GM21737 (cell line): Measurements from ENCODE around the gene ABI1.

Experiments used
- ATAC-seq: cut with Tn5 transposase; IDR thresholded peaks from one replicate; pipeline ENCODE4 v1.9.1; 2021; ENCODE audit warnings: mild to moderate bottlenecking, moderate library complexity; ENCODE audit not compliant: unreplicated experiment

Gene ABI1

DNA sequence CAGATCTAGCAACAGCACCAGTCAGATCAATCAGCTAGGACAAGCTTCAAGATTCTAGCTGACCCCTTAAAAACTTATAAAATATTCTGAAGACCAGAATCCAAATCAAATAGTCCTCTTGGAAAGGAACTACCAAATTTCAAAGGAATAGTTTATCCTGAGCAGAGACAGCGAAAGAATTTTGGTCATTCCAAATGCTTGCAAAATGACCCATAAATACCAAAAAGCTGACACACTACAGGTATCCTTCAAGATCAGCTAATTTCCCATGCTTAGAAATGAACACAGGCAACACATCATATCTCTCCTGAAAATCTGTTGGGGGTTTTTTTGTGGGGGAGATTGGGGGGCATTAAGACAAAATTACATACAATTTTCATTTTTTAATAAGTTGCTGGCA is 84.5 kb downstream of the ABI1 start:
- ATAC-seq = no peak

DNA sequence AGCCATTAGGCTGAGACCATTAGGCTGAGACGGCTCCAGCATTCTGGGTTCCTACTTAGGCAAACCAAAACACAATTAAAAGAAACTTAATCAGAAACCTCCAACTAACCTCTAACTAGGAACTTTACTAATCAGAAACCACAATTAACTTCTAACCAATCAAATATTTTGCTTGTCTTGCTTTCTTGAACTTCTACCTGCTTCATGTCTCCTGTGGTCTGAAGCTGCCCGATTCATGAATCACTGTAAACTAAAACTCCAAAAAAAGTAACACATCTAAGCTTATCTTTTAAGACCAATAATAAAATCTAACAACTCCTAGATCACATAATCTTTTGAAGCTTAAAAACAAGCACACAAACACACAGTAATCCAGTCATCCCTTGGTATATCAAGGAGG is 87.1 kb downstream of the ABI1 start:
- no peak for ATAC-seq

DNA sequence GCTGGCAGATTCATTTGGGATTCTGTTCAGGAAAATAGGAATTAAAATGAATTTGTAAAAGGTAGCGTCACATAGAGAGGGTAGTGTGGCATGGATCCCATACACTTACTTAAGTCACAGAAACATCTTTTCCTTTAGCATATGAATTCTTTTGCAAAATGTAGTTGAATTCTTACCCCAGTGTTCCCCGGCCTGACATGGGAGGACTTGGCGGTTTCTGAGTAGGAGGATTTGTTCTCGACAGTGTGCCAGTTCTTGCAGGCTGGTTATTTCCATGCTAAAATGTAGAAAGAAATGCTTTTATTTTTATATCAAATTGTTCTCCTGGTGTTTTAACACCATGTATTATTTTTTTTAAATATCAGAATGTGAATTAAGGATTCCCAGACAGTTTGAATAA is 90.7 kb downstream of the ABI1 start:
- no peak for ATAC-seq

DNA sequence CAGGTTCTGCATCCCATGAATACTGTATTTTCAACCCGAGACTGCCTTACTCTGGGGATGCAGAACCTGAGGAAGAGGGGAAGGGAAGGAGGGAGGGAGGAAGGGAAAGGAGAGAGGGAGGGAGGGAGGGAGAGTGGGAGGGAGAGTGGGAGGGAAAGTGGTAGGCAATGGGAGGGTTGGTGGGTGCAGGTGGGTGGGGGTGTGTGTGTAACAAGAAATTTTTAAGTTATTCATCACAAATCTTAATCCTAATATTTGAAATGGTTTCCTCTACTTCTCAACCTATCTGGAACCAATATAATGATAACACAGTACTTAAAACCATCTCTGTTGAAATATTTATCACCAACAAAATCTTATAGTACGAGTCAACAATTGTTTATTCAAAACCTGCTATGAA is 95.2 kb downstream of the ABI1 start:
- ATAC-seq = no peak

DNA sequence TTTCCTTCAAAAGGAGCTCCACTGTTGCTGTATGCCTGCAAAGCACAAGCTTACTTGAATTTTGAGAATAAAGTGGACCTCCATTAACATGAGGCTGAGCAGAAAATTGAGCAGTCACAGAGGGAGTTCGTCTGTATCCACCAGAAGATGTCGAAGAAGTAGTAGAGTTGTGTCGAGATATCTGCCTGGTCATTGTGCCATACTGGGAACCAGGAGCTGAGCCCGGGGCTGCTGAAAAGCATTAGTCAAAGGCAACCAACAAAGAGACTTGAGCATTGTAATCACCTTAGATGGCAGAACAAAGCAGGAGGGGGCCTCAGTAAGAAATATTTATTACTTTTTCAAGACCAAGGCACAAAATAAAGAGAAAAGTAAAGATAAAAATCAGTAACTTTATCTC is 101.8 kb downstream of the ABI1 start:
- ATAC-seq = no peak

DNA sequence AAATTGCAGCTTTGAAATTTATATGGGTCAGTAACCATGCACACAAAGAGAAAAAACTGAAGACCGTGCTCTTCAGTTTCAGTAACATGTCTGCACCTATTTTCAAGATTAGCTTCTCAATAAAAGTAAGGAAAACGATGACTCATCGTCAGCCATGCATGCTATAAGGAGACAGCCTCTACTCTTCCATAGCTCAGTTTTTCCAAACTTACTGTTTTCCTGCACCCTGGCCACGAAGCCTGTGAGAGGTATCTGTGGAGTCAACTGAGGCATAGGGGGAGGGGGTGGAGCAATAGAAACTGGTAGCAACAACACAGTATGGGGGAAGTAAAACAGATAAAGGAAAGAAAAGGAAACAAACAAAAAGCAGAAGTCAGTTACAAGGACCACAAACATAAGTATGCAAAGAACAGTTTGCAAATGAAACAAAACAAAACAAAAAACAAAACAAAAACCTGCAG is 105.3 kb downstream of the ABI1 start:
- ATAC-seq = peak; percentile 86

DNA sequence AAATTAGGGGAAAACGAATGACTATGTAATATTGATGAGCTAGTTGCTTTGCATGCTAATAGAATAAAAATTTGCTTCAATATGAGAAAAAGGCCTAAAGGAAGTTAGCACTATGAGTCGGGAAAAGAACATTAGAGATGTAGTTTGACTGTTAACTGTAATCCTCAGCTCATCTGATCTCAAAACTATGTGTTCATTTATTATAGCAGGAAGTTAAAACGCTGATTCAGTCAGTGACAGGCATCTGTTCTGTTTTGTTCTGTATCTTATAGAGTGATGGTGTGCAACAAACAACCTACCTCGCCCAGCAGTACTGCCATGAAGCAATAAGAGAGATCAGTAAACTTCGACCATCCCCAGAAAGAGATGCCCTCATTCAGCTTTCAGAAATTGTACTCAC is 114.7 kb downstream of the ABI1 start:
- no peak for ATAC-seq

DNA sequence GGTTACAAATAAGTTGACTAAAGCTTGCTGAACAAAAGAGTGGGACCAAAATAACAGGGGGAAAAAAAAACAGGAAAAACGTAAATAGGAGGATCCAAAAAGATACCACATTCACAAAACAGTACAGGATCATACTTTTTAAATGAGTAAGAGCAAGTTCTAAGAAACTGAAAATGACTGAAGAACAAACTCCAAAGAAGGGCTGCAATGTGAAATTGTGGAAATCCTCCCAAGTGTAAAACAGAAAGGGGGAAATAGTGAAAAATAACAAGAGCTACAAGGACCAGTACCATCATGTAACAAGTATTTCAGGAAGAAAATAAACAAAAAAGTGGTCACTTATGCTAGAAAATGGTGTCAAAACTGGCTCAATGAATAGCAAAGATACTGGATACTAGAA is 116.9 kb downstream of the ABI1 start:
- ATAC-seq = no peak

DNA sequence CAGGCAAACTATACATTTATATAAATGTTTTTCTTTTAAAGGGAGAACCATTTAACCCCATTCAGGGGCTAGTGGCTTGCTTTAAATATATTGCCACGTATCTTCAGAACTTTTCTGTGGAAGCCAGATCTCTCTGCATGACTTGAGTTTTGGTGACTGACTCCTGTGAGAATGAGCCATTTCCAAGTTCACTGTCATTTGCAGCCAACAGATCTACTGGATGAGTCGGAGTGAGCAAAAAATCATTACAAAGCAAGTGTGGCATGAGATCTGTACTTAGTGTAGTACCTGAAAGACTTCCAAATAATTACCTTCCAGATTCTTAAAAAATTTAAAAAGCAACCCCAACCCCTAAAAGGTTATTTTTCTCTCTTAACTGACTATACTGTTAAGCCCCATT is 117.7 kb downstream of the ABI1 start:
- ATAC-seq = no peak

DNA sequence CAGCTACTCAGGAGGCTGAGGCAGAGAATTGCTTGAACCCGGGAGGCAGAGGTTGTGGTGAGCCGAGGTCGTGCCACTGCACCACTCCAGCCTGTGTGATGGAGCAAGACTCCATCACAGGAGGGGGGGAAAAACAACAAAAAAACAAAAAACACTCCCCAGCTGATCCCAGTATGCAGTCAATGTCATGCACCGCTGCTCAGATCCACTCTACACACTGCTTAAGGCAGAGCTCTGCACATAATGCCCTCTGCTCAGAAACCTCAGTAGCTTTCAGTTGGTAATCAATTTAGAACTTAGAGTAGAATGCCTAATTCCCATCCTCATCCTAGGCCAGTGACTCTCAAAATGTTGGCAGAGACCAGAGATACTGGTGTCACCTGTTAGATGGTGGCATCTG is 119.4 kb downstream of the ABI1 start:
- ATAC-seq = no peak

DNA sequence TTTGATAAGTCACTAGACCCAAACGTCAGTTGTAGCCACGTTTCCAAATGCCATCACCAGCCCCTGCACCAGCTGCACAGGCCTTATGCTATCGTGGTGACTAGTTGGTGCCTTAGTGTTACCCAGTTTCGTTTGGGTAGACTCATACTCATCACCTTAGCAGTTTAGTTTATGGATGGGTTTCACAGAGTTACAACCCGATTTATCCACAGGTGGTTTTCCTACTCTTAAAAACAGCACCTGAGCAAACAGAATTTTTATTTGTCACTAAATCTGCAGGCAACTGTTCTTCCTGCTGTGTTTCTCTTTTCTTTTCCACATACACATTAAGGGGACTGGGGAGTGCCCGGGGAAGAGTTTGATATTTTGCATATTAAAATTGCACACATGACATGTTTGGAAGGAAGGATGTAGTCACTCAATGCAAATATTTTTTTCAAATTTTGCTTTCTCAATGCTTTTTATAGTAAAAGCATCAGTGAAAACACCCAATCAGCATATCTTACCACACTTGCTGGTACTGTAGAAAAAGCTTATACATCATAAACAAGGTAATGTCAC is 121.6 kb downstream of the ABI1 start:
- ATAC-seq = peak; percentile 30

DNA sequence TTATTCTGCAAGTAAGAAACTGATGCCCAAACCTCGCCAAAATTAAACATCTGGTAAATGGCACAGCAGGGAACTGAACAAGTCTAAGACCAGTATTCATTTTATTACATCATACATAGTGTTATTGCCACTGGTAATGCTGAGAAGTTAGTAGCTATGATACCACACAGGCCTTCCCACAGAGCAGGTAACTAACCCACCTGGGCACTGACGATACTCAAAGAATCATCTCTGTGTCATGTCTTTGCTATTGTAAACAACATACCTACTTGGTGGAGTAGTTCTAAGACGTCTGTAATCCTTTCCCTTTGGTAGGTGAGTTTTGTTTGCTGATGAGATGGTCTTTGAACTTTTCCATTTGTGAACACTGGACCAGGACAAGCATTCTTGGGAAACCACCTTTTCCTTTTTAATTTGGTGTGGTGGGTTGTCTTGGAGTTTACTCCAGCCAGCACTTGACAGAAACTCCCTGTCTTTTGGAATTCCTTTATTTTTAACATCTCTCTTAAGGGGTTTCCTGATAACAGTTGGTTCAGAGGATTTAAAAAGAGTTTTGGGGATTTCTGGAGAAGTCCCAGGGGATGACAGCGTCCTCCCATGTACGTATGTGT is 122.4 kb downstream of the ABI1 start:
- ATAC-seq = no peak

DNA sequence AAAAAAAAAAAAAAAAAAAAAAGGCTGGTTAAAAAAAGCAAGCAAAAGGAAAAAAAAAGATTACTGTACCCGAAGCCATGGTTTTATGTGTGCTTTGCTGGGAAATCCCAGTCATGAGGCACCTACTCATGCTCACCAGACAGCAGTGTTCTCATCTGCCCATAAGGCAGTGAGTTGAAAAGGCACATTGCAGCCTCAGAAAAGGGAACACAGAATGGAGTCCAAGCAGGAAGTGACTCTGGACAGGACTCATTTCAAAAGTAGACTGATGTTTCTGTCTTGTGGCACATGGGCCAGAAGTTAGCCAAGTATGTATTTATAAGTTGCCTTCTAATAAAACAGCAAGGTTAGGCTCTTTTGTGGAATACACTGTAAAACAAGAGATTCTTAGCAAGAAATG is 123.0 kb downstream of the ABI1 start:
- peak; percentile 76 for ATAC-seq

DNA sequence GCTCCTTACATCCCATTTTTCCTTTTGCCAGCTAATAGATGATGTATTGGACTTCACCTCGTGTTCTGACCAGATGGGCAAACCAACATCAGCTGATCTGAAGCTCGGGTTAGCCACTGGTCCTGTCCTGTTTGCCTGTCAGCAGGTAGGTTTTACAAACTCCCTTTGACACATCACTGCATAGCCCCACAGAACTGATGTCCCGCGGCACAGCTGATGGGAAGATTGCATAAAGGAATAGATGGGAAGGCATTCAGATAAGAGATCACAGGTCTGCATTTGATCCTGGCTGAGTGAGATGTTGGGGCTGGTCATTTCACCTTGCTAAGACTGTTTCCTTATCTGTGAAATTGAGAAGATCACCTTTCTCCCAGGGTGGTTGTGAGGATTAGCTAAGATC is 125.3 kb downstream of the ABI1 start:
- no peak for ATAC-seq

DNA sequence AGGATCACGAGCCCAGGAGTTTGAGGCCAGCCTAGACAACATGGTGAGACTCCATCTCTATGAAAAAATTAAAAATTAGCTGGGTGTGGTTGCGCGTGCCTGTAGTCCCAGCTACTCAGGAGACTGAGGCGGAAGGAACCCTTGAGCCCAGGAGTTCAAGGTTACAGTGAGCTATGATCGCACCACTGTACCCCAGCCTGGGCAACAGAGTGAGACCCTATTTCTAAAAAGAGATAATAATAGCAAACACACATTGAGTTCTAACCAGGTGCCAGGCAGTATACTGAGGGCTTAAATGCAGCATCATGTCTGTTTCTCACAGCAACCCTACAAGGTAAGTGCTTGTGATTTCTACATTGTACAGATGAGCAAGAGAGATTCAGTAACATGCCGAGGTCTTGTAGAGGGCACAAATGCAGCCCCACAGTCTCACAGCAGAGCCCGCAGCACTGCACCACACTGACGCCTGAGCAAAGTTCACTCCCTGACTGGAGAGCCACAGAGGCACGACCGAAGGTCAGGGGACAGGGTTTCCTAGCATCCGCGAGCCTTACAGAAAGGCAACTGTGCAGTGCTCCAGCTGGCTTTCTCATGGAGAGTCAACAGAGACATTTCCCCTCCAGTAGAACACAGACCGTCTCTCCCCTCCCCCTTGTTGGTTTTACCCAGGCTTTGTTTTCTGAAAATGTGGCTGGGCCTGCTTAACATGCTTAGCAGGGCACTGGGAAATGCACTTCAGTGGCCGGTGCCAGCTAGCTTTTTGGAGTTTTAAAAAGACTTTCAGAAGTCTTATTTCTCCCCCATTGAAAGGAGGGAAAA is 126.8 kb downstream of the ABI1 start:
- no peak for ATAC-seq

DNA sequence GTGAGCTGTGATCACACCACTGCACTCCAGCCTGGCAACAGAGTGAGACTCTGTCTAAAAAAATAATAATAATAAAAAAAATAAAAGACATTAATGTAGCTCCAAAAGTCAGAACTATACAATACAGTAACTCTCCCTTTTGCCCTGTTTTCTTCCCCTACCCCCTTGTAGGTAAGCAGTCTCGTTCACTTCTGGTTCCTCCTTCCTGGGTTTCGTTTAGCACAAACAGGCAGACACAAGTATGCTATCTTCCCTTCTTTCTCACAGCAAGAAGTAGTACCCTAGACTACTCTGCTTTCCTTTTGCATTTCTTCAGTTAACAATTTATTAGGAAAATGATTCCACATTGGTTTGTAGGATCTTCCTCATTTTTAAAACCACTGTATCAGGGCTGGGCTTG is 130.2 kb downstream of the ABI1 start:
- ATAC-seq = no peak

DNA sequence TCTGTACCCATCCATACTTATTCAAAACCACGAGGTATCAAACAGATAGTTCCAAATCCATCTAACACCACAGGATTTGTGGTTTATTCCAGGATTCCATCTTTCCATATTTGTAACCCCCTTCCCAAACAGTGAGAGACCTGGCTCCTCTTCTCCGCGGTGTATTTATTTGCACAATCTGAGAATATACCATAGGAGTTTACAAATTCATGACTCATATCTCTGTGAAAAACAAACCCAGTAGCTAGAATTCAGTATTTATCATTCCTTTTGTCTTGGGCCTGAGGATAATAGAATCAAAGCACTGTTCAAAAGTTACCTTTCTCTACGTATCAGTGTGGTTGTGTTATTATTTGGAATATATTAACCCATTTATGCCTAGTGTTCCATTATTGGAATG is 131.4 kb downstream of the ABI1 start:
- no peak for ATAC-seq

DNA sequence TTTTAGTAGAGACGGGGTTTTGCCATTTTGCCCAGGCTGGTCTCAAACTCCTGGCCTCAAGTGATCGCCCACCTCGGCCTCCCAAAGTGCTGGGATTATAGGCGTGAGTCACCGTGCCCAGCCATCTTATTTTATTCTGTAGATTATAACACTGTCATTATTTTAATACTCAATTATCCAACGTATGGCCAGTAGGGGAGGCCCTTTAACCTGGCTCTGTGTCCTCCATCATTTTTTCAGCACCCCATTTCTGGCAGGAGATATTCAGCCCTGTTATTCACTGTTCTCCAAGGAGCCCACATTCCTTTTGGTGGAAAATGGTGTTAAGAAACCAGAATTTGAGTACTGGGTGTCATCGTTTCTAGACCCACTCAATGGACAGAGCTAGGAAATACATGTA is 131.8 kb downstream of the ABI1 start:
- ATAC-seq = no peak

DNA sequence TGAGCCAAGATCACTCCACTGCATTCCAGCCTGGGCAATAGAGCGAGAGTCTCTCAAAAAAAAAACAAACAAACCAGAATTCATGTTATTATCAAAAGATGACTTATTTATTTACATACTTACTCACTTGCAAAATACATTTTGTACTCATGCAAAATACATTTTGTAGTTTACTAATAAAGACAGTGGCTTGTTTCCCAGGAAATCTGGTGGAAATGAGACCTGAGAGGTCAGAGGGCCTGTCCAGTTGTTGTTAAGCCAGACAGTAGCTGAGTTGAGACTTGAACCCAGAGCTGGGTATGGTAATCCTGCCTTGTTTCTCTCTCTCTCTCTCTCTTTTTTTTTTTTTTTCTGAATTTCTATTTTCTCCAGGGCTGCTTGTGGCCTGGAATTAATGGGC is 133.8 kb downstream of the ABI1 start:
- no peak for ATAC-seq

DNA sequence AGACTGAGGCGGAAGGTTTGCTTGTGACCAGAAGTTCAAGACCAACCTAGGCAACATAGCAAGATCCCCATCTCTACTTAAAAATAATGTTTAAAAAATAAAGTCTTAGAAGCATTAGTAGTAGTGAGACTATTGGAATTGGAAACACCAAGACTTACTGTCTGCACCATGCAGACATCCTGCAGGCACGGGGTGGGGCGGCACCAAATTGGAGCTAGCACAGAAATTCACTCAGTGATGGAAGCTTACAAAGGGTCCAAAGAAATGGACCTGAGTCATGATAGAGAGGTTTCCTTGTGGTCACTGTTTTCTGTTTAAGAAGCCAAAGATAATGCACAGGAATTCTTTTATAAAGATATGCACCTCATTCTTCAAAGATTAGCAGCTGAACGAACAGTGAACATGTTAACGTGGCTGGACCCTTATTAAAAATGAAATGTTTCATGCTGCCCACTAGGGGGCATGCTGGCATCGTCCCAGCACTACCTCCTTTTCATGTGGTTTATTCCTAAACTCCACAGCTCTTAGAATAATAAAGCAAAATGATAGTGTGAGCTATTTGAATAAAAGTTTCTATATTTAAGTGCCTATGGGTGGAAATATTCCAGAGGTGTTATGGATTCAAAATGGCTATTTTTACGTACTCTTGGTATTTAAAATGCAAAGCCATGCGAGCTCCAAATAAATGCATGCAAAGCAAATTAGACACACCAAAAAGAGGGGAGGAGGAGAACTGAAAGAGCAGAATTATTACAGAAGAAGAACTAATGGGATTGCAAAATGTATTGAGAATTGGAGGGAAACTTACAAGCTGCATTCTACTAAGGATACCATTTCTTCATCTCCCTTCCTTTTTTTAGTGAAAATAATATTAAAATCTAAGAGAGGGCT is 134.7 kb downstream of the ABI1 start:
- peak; percentile 58 for ATAC-seq

DNA sequence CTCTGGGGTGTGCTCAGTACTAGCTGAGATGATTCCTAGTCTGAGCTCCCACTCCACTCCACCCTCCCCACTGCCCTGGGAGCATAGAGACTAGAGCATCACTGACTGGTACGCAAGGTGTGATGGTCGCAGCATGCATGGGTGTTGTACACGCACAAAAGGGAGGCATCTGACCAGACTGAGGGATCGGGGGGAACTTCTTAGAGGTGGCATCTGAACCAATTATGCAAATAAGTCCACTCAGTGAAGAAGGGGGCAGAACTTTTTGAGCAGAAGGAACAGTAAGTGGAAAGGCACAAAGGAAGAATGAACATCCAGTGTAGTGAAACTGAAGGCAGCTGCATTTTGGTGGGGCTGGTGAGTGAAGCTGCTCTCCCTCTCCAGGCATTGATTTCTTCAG is 137.7 kb downstream of the ABI1 start:
- ATAC-seq = no peak
